HG03060 (cell line): ENCODE results near the gene RPL35A.
"Not testable (repeated sequence)": the region's sequence is repeated elsewhere in the genome, so short reads cannot be mapped to it uniquely, and the experiment has no call there.

Experiments
- ATAC-seq: cut with Tn5 transposase; IDR thresholded peaks from one replicate; pipeline ENCODE4 v1.9.1; 2021; ENCODE audit warnings: low read depth, moderate number of reproducible peaks; ENCODE audit not compliant: unreplicated experiment

The RPL35A gene

DNA sequence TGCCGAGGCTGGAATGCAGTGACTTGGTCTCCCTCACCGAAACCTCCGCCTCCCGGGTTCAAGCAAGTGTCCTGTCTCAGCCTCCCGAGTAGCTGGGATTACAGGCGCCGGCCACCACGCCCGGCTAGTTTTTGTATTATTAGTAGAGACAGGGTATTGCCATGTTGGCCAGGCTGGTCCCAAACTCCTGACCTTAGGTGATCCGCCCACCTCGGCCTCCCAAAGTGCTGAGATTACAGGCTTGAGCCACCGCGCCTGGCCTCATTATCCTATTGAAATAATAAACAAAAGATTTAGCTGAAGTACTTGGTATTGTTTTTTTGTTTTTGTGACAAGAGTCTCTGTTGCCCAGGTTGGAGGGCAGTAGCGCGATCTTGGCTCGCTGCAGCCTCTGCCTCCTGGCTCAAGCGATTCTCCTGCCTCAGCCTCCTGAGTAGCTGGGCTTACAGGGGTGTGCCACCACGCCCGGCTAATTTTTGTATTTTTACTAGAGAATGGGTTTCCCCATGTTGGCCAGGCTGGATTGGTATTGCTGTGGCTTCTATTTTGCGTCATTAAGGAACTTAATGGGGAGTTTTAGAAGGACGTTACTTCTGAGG is 1.5 kb downstream of the RPL35A start:
- no peak for ATAC-seq

DNA sequence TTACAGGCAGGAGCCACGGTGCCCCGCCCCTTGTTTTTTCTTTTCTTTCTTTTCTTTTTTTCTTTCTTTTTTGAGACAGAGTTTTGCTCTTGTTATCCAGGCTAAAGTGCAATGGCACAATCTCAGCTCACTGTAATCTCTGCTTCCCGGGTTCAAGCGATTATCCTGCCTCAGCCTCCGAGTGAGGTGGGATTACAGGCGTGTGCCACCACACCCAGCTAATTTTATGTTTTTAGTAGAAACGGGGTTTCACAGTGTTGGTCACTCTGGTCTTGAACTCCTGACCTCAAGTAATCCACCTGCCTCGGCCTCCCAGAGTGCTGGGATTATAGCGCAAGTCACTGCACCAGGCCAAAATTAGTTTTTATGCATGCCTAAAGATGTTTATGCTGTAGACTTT is 2.5 kb downstream of the RPL35A start:
- no peak for ATAC-seq

DNA sequence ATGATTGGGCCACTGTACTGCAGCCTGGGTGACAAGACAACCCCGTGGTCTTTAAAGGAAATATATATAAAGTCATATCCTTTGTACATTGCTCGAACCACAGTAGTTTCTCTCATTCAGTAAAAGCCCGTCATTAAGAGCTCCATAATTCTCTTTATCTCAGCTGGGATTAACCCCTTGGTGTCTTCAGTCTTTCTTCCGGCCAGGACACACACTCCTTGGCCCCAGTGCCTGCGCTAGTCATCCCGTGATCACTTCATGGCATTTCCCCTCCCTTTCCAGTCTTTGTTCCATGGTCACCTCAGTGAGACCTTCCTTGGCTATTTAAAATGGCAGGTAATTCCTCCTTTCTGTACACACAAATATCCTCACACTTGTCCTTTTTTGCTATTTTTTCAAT is 3.3 kb downstream of the RPL35A start:
- ATAC-seq = no peak

DNA sequence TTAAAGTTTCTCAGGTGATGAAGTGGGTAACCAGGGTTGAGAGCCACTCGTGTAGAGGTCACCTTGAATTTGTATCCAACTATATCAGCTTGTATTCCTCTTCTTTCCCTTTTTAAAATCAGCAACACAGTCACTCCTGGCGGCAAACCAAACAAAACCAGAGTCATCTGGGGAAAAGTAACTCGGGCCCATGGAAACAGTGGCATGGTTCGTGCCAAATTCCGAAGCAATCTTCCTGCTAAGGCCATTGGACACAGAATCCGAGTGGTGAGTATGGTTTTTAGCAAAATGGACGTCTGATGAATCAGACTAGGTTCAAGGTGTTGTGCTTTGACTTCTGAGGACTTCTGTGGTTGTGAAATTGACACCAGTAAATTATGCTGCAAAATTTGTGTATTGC is 3.9 kb downstream of the RPL35A start:
- ATAC-seq = no peak

DNA sequence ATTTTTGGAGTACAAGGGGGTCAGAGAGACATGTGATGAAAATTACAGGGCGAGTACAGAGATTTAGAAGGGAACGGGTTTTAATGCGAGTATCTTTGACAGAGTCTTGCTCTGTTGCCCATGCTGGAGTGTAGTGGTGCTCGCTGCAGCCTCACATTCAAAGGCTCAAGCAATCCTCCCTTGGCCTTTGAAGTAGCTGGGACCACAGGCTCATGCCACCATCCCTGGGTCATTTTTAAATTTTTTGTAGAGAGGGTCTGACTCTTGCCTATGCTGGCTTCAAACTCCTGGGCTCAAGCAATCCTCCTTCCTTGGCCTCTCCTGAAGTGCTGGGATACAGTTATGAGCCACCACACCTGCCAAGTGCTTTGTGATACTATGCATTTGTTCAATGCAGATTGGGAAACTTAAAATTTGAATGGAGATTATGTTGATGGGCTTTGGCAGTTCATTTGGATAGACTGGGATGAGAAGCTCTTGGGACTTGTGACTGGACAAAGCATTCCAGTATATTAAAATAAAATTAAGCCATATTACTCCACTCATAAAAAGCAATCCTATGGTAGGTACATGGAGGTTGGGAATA is 6.0 kb downstream of the RPL35A start:
- no peak for ATAC-seq

DNA sequence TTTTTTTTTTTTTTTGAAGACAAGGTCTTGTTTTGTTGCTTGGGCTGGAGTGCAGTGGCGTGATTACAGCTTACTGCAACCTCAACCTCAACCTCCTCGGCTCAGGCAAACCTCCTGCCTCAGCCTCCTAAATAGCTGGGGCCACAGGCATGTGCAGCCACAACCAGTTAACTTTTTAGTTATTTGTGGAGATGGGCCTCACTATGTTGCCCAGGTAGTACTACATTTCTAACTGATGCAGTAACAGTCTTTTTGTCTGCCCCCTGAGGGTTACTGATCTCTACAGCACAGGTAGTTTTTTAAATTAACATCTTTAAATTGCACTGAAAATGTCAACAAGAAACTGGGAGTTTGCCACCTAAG is 6.6 kb downstream of the RPL35A start:
- ATAC-seq = no peak

DNA sequence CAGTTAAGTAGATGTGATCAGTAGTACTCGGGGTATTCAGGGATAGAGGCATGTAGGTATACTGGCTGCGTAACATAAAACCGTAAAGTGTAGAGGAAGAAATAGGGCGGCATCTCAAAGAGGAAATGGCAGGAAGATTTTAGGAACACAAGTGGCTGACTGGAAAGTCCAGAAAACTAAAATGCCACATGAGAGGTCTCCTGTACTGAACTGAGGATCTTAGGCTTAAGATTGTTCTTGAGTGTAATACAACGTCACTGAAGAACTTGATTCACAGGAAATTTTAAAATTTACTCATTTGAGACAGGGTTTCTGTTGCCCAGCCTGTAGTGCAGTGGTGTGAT is 7.8 kb downstream of the RPL35A start:
- no peak for ATAC-seq

DNA sequence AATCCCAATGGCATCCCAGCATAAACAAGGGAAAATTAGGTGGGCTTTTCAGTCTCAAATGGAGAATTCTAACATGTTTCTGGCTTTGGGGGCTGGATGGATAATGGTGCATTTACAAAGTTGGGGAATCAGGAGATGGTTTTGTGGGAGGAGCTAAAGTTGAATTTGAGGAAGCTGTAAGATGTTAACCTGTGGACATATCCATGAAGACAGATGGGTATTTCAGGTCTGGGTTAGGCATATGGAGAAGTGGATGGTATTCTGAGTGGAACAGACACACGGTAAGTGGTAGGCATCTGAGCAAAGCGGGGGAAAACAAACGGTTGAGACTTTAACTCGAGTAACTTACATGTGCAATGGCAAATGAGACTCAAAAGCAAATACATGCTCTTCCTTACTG is 8.4 kb downstream of the RPL35A start:
- ATAC-seq = no peak

DNA sequence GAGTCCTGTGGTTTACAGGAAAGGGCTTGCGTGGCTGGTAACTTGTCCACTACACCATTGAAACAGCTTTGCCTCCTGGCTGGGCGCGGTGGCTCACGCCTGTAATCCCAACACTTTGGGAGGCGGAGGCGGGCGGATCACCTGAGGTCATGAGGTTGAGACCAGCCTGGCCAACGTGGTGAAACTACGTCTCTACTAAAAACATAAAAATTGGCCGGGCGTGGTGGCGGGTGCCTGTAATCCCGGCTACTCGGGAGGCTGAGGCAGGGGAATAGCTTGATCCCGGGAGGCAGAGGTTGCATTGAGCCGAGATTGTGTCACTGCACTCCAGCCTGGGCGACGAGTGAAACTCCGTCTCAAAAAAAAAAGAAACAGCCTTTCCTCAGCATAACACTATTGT is 8.9 kb downstream of the RPL35A start:
- not testable (repeated sequence) for ATAC-seq

DNA sequence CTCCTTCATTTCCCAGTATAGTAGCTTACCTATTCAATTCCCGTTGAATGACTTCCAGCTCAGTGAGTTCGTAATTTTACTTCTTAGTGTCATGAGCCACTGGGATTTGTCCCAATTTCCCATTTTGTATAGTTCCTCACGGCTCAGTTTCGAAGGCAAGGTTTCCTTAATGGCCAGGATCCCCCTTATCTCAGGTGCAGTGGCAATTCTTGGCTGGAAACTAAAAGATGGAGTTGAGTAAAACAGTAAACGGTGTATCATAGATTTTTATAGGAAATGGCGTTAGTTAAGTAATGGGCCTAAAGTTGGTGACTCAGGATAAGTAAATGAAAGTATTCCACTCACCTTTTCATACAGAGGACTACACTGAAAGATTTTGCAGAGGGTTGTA is 9.5 kb downstream of the RPL35A start:
- no peak for ATAC-seq

DNA sequence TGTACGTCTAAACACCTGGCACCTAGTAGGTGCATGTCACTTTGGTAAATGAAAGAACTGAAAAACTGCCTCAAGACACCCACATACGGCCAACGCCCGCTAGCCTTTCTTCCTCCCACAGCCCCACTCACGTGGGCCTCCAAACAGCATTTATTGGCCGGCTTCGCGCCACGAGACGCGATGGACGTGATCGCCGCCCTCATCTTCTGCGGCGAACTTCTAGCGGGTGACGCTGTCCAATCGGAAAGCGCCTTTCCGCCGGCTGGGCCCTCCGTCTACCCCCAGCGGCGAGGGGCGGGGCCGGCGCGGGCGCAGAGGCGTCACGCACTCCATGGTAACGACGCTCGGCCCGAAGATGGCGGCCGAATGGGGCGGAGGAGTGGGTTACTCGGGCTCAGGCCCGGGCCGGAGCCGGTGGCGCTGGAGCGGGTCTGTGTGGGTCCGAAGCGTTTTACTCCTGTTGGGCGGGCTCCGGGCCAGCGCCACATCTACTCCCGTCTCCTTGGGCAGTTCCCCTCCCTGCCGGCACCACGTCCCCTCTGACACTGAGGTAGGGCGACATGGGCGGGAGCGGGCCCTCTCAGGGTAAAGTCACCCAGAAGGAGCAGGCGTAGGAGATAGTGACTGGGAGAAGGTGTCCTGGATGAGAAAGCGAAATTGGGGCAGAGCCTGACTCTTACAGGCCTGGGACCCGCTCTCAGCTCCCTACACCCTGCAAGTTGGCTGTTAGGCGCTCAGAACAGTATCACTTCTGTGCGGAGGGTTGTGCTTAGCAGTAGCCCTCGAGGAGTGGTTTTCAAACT is 10.1 kb downstream of the RPL35A start, which contains the start of gene LMLN:
TSS of gene LMLN (plus strand) at position 327 of the 803 bp plus-strand sequence. CDS start at position 356, 29 bp downstream.
- ATAC-seq = peak; percentile 93

DNA sequence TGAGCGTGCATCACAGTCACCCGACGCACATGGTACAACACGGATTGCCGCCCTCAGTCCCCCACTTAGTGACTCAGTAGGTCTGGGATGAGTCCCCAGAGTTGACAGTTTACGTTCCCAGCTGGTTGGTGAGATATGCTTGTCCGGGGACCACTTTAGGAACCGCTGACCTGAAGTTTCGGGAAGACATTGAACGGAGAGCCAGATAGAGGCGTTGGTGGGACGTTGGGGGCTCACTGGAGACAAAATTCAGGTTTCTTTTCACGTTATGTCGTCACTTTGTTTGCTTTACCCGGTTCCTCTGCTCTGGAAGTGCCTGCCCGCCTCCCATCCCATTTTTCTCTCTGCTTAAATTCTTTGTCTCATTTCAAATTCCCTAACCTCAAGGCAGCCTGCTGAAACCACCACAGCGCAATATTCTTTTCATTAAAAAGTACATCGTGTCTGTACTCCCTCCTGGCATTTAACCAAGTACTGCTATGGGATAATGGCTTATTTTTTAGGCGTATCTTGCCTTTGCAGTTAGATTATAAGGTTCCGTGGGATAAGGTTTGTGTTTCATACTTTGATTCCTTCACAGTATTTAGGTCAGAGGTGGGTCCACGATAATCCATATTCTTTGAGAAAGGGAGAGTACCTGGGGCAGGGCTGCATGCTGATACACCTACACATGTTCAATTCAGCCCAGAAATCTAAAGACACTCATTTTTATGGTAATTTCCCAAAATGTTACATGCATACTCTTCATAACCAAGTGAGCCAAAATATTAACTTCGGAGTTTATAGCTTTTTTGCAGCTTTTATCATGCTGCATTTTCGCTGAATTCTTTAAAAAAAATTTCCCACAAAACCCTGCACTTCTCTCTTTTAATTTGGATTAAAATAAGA is 10.9 kb downstream of the RPL35A start:
- ATAC-seq = no peak

DNA sequence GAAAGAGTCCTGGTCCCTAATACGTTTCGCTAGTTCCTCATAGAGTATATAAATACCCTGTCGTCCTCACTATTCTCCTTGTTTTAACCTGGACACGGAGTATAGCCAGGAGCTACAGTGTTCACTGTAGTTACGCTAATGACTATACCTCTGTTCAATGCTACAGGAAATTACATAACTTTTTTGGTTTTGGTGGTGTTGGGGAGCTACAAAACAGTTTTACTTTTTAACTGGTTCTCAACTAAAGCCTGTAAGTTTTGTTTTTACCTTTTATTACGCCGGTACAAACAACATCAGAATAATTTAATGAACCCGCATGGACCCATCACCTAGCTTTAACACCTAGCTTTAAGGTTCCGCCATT is 11.6 kb downstream of the RPL35A start:
- ATAC-seq = no peak

DNA sequence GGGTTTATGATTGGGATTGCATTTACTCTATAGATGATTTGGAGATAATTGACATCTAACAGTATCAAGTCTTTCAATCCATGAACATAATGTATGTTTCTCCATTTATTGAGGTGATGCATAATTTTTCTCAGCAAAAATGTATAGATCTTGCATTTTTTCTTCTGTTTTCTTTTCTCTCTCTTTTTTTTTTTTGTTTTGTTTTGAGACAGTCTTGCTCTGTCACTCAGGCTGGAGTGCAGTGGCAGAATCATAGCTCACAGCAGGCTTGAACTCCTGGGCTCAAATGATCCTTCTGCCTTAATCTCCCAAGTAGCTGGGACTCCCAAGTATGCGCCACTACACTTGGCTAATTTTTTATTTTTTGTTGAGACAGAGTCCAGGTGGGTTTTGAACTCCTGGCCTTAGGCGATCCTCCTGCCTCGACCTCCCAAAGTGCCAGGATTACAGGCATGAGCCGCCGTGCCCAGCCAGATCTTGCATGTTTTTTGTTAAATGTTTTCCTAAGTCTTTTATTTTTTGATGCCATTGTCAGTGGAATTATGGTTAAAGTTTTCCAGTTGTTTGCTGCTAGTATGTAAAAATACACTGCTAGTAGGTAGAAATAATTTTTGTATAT is 13.1 kb downstream of the RPL35A start:
- no peak for ATAC-seq

DNA sequence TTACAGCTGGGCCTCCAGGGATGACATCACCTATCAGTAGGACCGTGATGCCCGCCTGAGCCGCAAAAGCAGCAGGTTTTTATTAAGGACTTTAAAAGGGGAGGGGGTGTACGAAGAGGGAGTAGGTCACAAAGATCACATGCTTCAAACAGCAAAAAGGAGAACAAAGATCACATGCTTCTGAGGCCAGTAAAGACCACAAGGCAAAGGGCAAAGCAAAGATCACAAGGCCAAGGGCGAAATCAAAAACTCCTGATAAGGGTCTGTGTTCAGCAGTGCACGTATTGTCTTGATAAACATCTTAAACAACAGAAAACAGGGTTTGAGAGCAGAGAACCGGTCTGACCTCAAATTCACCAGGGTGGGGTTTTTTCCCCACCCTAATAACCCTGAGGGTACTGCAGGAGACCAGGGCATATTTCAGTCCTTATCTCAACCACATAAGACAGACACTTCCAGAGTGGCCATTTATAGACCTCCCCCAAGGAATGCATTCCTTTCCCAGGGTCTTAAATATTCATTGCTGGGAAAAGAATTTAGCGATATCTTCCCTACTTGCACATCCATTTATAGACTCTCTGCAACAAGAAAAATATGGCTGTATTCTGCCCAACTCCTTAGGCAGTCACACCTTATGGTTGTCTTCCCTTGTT is 17.5 kb downstream of the RPL35A start:
- not testable (repeated sequence) for ATAC-seq

DNA sequence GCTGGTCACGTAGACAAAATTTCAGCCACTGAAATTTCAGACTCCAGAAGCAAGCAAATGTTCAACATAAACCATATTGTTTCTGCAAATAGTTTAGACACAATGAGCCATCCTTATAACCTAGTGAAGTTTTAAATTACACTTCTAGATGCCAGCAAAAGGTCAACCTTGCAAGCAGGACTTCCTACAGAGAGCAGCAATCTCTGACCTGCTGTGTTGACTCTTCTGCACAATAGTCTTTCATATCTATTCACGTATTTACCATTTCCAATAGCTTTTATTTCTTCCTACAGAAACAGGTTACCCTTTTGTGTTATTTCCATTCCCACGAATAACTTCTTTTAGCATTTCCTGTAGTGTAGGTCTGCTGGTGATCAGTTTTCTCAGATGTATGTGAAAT is 20.6 kb downstream of the RPL35A start:
- ATAC-seq = no peak

DNA sequence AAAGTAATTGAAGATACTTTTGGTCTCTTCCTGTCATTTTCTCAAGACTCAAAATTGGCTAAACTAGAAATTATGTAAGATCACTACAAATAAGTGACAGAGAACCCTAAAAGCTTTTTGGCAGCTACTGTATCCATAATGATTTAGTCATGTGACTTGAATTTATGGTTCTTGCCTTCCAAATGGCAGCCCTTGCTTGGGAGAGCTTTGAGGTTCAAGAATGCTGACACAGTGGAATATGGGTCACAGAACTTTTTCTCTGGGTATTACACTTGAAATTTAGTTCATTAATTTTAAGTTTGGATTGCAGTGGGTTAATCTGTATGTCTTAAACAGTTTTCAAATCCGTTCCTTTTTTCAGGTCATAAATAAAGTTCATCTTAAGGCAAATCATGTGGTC is 24.0 kb downstream of the RPL35A start:
- no peak for ATAC-seq

DNA sequence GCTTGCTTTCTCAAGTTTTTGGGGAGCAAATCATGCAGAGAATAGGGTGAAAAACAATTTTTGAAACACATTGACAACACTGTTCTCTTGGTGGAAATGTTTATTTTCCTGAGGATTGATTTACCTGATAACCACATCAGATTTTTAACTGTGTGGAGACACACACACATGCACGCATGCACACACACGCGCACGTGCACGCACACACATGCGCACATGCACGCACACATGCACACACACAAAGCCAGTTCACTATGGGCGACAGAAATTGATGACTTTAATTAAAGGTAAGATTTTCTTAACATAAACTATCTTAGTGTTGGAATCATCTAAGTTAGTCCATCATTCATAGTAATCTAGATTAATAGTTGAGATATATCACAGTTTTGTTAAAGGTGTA is 25.3 kb downstream of the RPL35A start:
- no peak for ATAC-seq

DNA sequence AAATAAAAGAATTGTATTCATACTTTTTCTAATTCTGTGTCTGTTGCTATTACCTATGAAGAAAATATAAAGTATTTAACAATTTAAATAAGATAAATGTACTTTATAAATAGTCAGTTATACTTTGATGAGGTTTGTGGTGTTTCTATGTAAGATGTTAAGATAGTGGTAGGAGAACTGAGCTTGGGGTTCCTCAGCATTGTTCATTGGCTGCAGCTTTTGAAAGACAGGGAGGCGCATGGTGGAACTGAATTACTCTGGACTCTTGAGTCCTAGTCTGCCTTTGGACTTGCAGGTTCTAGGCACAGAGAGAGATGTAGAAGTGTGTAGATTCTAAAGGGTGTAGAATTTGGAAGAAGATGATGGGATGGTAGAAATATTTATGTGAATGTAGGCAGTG is 33.1 kb downstream of the RPL35A start:
- ATAC-seq = no peak

DNA sequence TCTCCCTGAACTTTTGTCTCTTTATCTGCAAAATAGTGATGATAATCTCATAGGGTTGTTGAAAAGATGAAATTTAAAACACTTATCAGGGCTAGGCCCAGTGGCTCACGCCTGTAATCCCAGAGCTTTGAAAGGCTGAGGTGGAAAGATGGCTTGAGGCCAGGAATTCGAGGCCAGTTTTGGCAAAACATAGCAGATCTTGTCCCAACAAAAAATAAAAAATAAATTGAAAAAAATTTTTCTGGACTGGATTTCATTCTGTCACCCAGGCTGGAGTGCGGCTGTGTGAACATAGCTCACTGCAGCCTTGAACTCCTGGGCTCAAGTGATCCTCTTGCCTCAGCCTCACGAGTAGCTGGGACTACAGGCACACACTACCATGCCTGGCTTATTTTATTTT is 39.7 kb downstream of the RPL35A start:
- no peak for ATAC-seq
